ENCODE data around the gene LRRC14B. TPM values are rescaled to one million over a fixed set of nuclear protein-coding genes. Genes with fewer than 3 reads are reported as not detected.
"Not testable (repeated sequence)": the region's sequence is repeated elsewhere in the genome, so short reads cannot be mapped to it uniquely, and the experiment has no call there.

Gene LRRC14B
- total RNA-seq, 1 experiment from 2014 or later, result not detected

GRCh38 chr5:162565-163337 lies 28.5 kb upstream of the LRRC14B start:
- no peaks in the 10 kb centered on the region for H3K36me3 Mint-ChIP-seq (ENCODE audit: insufficient read depth, unreplicated experiment)
- no peaks in the 10 kb centered on the region for H3K9me3 Mint-ChIP-seq (ENCODE audit: unreplicated experiment)
- peaks cover 34% of the 10 kb centered on the region for H3K27me3 Mint-ChIP-seq (ENCODE audit: insufficient read depth, unreplicated experiment)
- POLR2A ChIA-PET, result no interaction called here
- no peak overlapping the region for H3K4me3 Mint-ChIP-seq (ENCODE audit: unreplicated experiment)
- no peak overlapping the region for H3K27ac Mint-ChIP-seq (ENCODE audit: low read depth, unreplicated experiment)
- CTCF ChIA-PET, result interaction anchor here (0.5 kb wide), 1 partner anchor 465 kb away, joined by 5 read pairs; no protein-coding TSS in a partner anchor
- BruUV-seq (replicated peaks), result no TSS peak
- no peak for TF ChIP-seq CTCF (IDR thresholded peaks at IDR 0.05; ENCODE audit: unreplicated experiment)
- intact Hi-C loops (cut with micrococcal nuclease), result no loop called here
- H3K4me1 Mint-ChIP-seq (ENCODE audit: insufficient read depth, unreplicated experiment), result peaks cover 5% of the 10 kb centered on the region
- DNase-seq (ENCODE audit: unreplicated experiment), result no peak

GRCh38 chr5:163338-163620 lies 28.0 kb upstream of the LRRC14B start:
- H3K27me3 Mint-ChIP-seq (ENCODE audit: insufficient read depth, unreplicated experiment), result peaks cover 34% of the 10 kb centered on the region
- no peak for DNase-seq (ENCODE audit: unreplicated experiment)
- H3K4me3 Mint-ChIP-seq (ENCODE audit: unreplicated experiment), result no peak overlapping the region
- H3K27ac Mint-ChIP-seq (ENCODE audit: low read depth, unreplicated experiment), result no peak overlapping the region
- POLR2A ChIA-PET, result no interaction called here
- peaks cover 5% of the 10 kb centered on the region for H3K4me1 Mint-ChIP-seq (ENCODE audit: insufficient read depth, unreplicated experiment)
- no peaks in the 10 kb centered on the region for H3K9me3 Mint-ChIP-seq (ENCODE audit: unreplicated experiment)
- TF ChIP-seq CTCF (IDR thresholded peaks at IDR 0.05; ENCODE audit: unreplicated experiment), result no peak
- CTCF ChIA-PET, result no interaction called here
- intact Hi-C loops (cut with micrococcal nuclease), result no loop called here
- no peaks in the 10 kb centered on the region for H3K36me3 Mint-ChIP-seq (ENCODE audit: insufficient read depth, unreplicated experiment)
- no TSS peak for BruUV-seq (replicated peaks)

GRCh38 chr5:163841-164240 lies 27.5 kb upstream of the LRRC14B start:
- no TSS peak for BruUV-seq (replicated peaks)
- TF ChIP-seq CTCF (IDR thresholded peaks at IDR 0.05; ENCODE audit: unreplicated experiment), result no peak
- intact Hi-C loops (cut with micrococcal nuclease), result no loop called here
- POLR2A ChIA-PET, result no interaction called here
- Mint-ChIP-seq H3K4me1 (ENCODE audit: insufficient read depth, unreplicated experiment) (peaks cover 11% of the 10 kb centered on the region), H3K9me3 (ENCODE audit: unreplicated experiment) (no peaks in the 10 kb centered on the region), H3K4me3 (ENCODE audit: unreplicated experiment) (no peak overlapping the region), H3K36me3 (ENCODE audit: insufficient read depth, unreplicated experiment) (no peaks in the 10 kb centered on the region), H3K27me3 (ENCODE audit: insufficient read depth, unreplicated experiment) (peaks cover 32% of the 10 kb centered on the region), H3K27ac (ENCODE audit: low read depth, unreplicated experiment) (no peak overlapping the region)
- no peak for DNase-seq (ENCODE audit: unreplicated experiment)
- CTCF ChIA-PET, result no interaction called here

- intact Hi-C loops (cut with micrococcal nuclease), result no loop called here
- BruUV-seq (replicated peaks), result no TSS peak
- Mint-ChIP-seq H3K27ac (ENCODE audit: low read depth, unreplicated experiment) (no peak overlapping the region), H3K4me3 (ENCODE audit: unreplicated experiment) (no peak overlapping the region), H3K4me1 (ENCODE audit: insufficient read depth, unreplicated experiment) (peaks cover 12% of the 10 kb centered on the region), H3K27me3 (ENCODE audit: insufficient read depth, unreplicated experiment) (peaks cover 28% of the 10 kb centered on the region), H3K36me3 (ENCODE audit: insufficient read depth, unreplicated experiment) (no peaks in the 10 kb centered on the region), H3K9me3 (ENCODE audit: unreplicated experiment) (no peaks in the 10 kb centered on the region)
- TF ChIP-seq CTCF (IDR thresholded peaks at IDR 0.05; ENCODE audit: unreplicated experiment), result no peak
- ChIA-PET POLR2A (no interaction called here), CTCF (no interaction called here)
- no peak for DNase-seq (ENCODE audit: unreplicated experiment)
These were observed 27.1 kb upstream of the LRRC14B start for GRCh38 chr5:164244-164643.

GRCh38 chr5:164783-165182 lies 26.5 kb upstream of the LRRC14B start:
- POLR2A ChIA-PET, result not testable (repeated sequence)

More at GRCh38 chr5:164783-165182, 26.5 kb upstream of the LRRC14B start:
- BruUV-seq (replicated peaks); H3K4me1 Mint-ChIP-seq (ENCODE audit: insufficient read depth, unreplicated experiment); H3K4me3 Mint-ChIP-seq (ENCODE audit: unreplicated experiment); H3K9me3 Mint-ChIP-seq (ENCODE audit: unreplicated experiment); H3K36me3 Mint-ChIP-seq (ENCODE audit: insufficient read depth, unreplicated experiment); intact Hi-C loops (cut with micrococcal nuclease); DNase-seq (ENCODE audit: unreplicated experiment); H3K27ac Mint-ChIP-seq (ENCODE audit: low read depth, unreplicated experiment); CTCF ChIA-PET: not testable (repeated sequence)
- peaks cover 22% of the 10 kb centered on the region for H3K27me3 Mint-ChIP-seq (ENCODE audit: insufficient read depth, unreplicated experiment)

Data from MCF 10A (cell line).